NCI-H2171 (cell line): ENCODE data around the gene RHOBTB3.
A peak's percentile ranks its signal among the peaks of the same experiment; 100 is the strongest.
"Not testable (repeated sequence)": the region's sequence is repeated elsewhere in the genome, so short reads cannot be mapped to it uniquely, and the experiment has no call there.

Experiments used
- DNase-seq: peaks from one replicate; lab custom pipeline; 2025; lab: John Stamatoyannopoulos, UW

The RHOBTB3 gene

GRCh38 chr5:95730730-95731570 lies at the start of gene RHOBTB3:
Gene RHOBTB3, plus strand, starts transcription at chr5:95731336. Its CDS starts 347 bp downstream, at chr5:95731683.
- DNase-seq = peak; percentile 47

GRCh38 chr5:95682891-95683290 lies 48.2 kb upstream of the RHOBTB3 start, which contains the start of gene SPATA9:
Gene SPATA9, minus strand, starts transcription at chr5:95682991. Its CDS starts 137 bp downstream, at chr5:95682854.
- DNase-seq = no peak

- no peak for DNase-seq
These were observed 46.8 kb upstream of the RHOBTB3 start for GRCh38 chr5:95684361-95684760.

- DNase-seq = no peak
These were observed 44.5 kb upstream of the RHOBTB3 start for GRCh38 chr5:95686651-95687050.

- DNase-seq = no peak
These were observed 41.5 kb upstream of the RHOBTB3 start for GRCh38 chr5:95689680-95690079.

- DNase-seq = no peak
These were observed 40.8 kb upstream of the RHOBTB3 start for GRCh38 chr5:95690333-95690732.

GRCh38 chr5:95697781-95698681 lies 33.1 kb upstream of the RHOBTB3 start:
- DNase-seq = no peak

- DNase-seq = no peak
These were observed 31.8 kb upstream of the RHOBTB3 start for GRCh38 chr5:95699337-95699736.

GRCh38 chr5:95701074-95701473 lies 30.1 kb upstream of the RHOBTB3 start:
- no peak for DNase-seq

- DNase-seq = no peak
These were observed 27.0 kb upstream of the RHOBTB3 start for GRCh38 chr5:95704150-95704549.

- not testable (repeated sequence) for DNase-seq
These were observed 24.9 kb upstream of the RHOBTB3 start for GRCh38 chr5:95706196-95706595.

GRCh38 chr5:95707055-95707454 lies 24.1 kb upstream of the RHOBTB3 start:
- DNase-seq = no peak

- not testable (repeated sequence) for DNase-seq
These were observed 23.5 kb upstream of the RHOBTB3 start for GRCh38 chr5:95707534-95708188.

GRCh38 chr5:95708876-95709275 lies 22.3 kb upstream of the RHOBTB3 start:
- no peak for DNase-seq

- no peak for DNase-seq
These were observed 21.0 kb upstream of the RHOBTB3 start for GRCh38 chr5:95709967-95710650.

- DNase-seq = not testable (repeated sequence)
These were observed 20.3 kb upstream of the RHOBTB3 start for GRCh38 chr5:95710651-95711500.

GRCh38 chr5:95711501-95712346 lies 19.4 kb upstream of the RHOBTB3 start:
- DNase-seq = no peak

GRCh38 chr5:95712347-95712958 lies 18.7 kb upstream of the RHOBTB3 start:
- DNase-seq = no peak

GRCh38 chr5:95713246-95713645 lies 17.9 kb upstream of the RHOBTB3 start:
- DNase-seq = not testable (repeated sequence)
